Activated CD8-positive, alpha-beta memory T cell treated with anti-CD3 and anti-CD28 coated beads, Interleukin-2, amount 10 ng/mL, durations not matched to agents 7 days and 5 days (primary cell): Measurements from ENCODE around the gene FCHO1. TPM values are rescaled to one million over a fixed set of nuclear protein-coding genes. Genes with fewer than 3 reads are reported as not detected.

ENCODE experiments used
- ATAC-seq: fragments of 150-1000 bp; cut with Tn5 transposase; one replicate; pipeline ENCODE4 v1.10.0; 2021; ENCODE audit warnings: moderate library complexity
- CTCF ChIA-PET: fragments of 350-600 bp; sonication (Branson Sonifier 250); formaldehyde crosslinking; loops from one replicate; lab custom pipeline; 2021; ENCODE audit warnings: antibody characterized with exemption; lab: Charles Lee
- DNase-seq: peaks from one replicate; pipeline ENCODE4 v3.0.0-alpha.2; 2020
- H3K27ac Mint-ChIP-seq: one replicate; pipeline ENCODE4 v1.8.0; 2021; ENCODE audit warnings: mild to moderate bottlenecking, mixed read lengths
- H3K27me3 Mint-ChIP-seq: one replicate; pipeline ENCODE4 v1.8.0; 2021; ENCODE audit warnings: mixed read lengths
- H3K36me3 Mint-ChIP-seq: one replicate; pipeline ENCODE4 v1.8.0; 2021; ENCODE audit warnings: mild to moderate bottlenecking, mixed read lengths
- H3K4me1 Mint-ChIP-seq: one replicate; pipeline ENCODE4 v1.8.0; 2021; ENCODE audit warnings: mixed read lengths
- H3K4me3 Mint-ChIP-seq: one replicate; pipeline ENCODE4 v1.8.0; 2021; ENCODE audit warnings: mild to moderate bottlenecking, moderate library complexity, mixed read lengths
- H3K9me3 Mint-ChIP-seq: one replicate; pipeline ENCODE4 v1.8.0; 2022; ENCODE audit warnings: low read depth, mixed read lengths
- total RNA-seq, 2 experiments: library from RNA; stranded (reverse); gene quantifications; one replicate each; pipeline ENCODE4 v1.2.3, GENCODE V29; 2021

The FCHO1 gene
- total RNA-seq, 2 experiments from 2014 or later: 58.4 to 70.6 TPM

- Mint-ChIP-seq H3K4me1 (peaks cover 31% of the 10 kb centered on the region), H3K27me3 (no peaks in the 10 kb centered on the region), H3K36me3 (peaks cover 18% of the 10 kb centered on the region), H3K4me3 (no peak overlapping the region), H3K9me3 (no peaks in the 10 kb centered on the region), H3K27ac (no peak overlapping the region)
- DNase-seq (no peak), ATAC-seq (no peak)
- CTCF ChIA-PET: interaction anchor here (0.7 to 1.4 kb wide), 5 partner anchors 18 to 226 kb away, joined by 3 to 4 read pairs (median 3); no protein-coding TSS in a partner anchor
Observed at GRCh38 chr19:17722655-17723240, 28.5 kb upstream of the FCHO1 start.

- ATAC-seq: no peak
- no peak overlapping the region for H3K27ac Mint-ChIP-seq
Observed at GRCh38 chr19:17724655-17725054, 26.6 kb upstream of the FCHO1 start.

GRCh38 chr19:17725422-17726078, 25.7 kb upstream of the FCHO1 start:
- Mint-ChIP-seq H3K9me3 (no peaks in the 10 kb centered on the region), H3K27ac (no peak overlapping the region), H3K27me3 (no peaks in the 10 kb centered on the region), H3K4me1 (peaks cover 24% of the 10 kb centered on the region), H3K36me3 (peaks cover 30% of the 10 kb centered on the region), H3K4me3 (no peak overlapping the region)
- no peak for ATAC-seq
- CTCF ChIA-PET: interaction anchor here (1.1 to 2.1 kb wide), 3 partner anchors 11 to 130 kb away, joined by 3 to 5 read pairs (median 4); no protein-coding TSS in a partner anchor
- DNase-seq: no peak

More at GRCh38 chr19:17724655-17725054, 26.6 kb upstream of the FCHO1 start:
- CTCF ChIA-PET: interaction anchor here (2.1 kb wide), 1 partner anchor 131 kb away, joined by 5 read pairs; no protein-coding TSS in a partner anchor
- H3K27me3 Mint-ChIP-seq: no peaks in the 10 kb centered on the region
- peaks cover 23% of the 10 kb centered on the region for H3K36me3 Mint-ChIP-seq
- H3K9me3 Mint-ChIP-seq: no peaks in the 10 kb centered on the region
- no peak for DNase-seq
- no peak overlapping the region for H3K4me3 Mint-ChIP-seq
- peaks cover 24% of the 10 kb centered on the region for H3K4me1 Mint-ChIP-seq

- peaks cover 36% of the 10 kb centered on the region for H3K36me3 Mint-ChIP-seq
- CTCF ChIA-PET: interaction anchor here (1.1 to 2.1 kb wide), 4 partner anchors 11 to 129 kb away, joined by 3 to 5 read pairs (median 4); no protein-coding TSS in a partner anchor
- H3K4me3 Mint-ChIP-seq: no peak overlapping the region
- no peak overlapping the region for H3K27ac Mint-ChIP-seq
- H3K9me3 Mint-ChIP-seq: no peaks in the 10 kb centered on the region
- ATAC-seq (no peak), DNase-seq (no peak)
- peaks cover 21% of the 10 kb centered on the region for H3K4me1 Mint-ChIP-seq
- no peaks in the 10 kb centered on the region for H3K27me3 Mint-ChIP-seq
Observed at GRCh38 chr19:17726136-17726741, 25.0 kb upstream of the FCHO1 start.

GRCh38 chr19:17726964-17727773, 24.1 kb upstream of the FCHO1 start:
- Mint-ChIP-seq H3K27ac (no peak overlapping the region), H3K9me3 (no peaks in the 10 kb centered on the region), H3K36me3 (peaks cover 42% of the 10 kb centered on the region), H3K4me3 (no peak overlapping the region), H3K4me1 (peaks cover 14% of the 10 kb centered on the region), H3K27me3 (no peaks in the 10 kb centered on the region)
- CTCF ChIA-PET: interaction anchor here (1.4 to 1.5 kb wide), 2 partner anchors 50 to 103 kb away, joined by 3 read pairs; no protein-coding TSS in a partner anchor
- ATAC-seq (no peak), DNase-seq (no peak)

- CTCF ChIA-PET: no interaction called here
- no peak for ATAC-seq
- peaks cover 12% of the 10 kb centered on the region for H3K4me1 Mint-ChIP-seq
- H3K36me3 Mint-ChIP-seq: peaks cover 42% of the 10 kb centered on the region
- H3K4me3 Mint-ChIP-seq: no peak overlapping the region
- no peaks in the 10 kb centered on the region for H3K27me3 Mint-ChIP-seq
- H3K9me3 Mint-ChIP-seq: no peaks in the 10 kb centered on the region
- H3K27ac Mint-ChIP-seq: no peak overlapping the region
- no peak for DNase-seq
Observed at GRCh38 chr19:17727843-17728242, 23.4 kb upstream of the FCHO1 start.

- no peaks in the 10 kb centered on the region for H3K9me3 Mint-ChIP-seq
- no peak overlapping the region for H3K4me3 Mint-ChIP-seq
- ATAC-seq (no peak), DNase-seq (no peak)
- H3K27me3 Mint-ChIP-seq: no peaks in the 10 kb centered on the region
- H3K36me3 Mint-ChIP-seq: peaks cover 42% of the 10 kb centered on the region
- CTCF ChIA-PET: interaction anchor here (0.6 kb wide), 1 partner anchor 408 kb away, joined by 3 read pairs; no protein-coding TSS in a partner anchor
- H3K27ac Mint-ChIP-seq: no peak overlapping the region
- peaks cover 12% of the 10 kb centered on the region for H3K4me1 Mint-ChIP-seq
Observed at GRCh38 chr19:17733127-17733526, 18.1 kb upstream of the FCHO1 start.

- peaks cover 39% of the 10 kb centered on the region for H3K36me3 Mint-ChIP-seq
- peaks cover 16% of the 10 kb centered on the region for H3K4me1 Mint-ChIP-seq
- H3K4me3 Mint-ChIP-seq: no peak overlapping the region
Observed at GRCh38 chr19:17734146-17734545, 17.1 kb upstream of the FCHO1 start.

GRCh38 chr19:17735410-17735809, 15.9 kb upstream of the FCHO1 start:
- peaks cover 12% of the 10 kb centered on the region for H3K4me1 Mint-ChIP-seq
- H3K36me3 Mint-ChIP-seq: peaks cover 29% of the 10 kb centered on the region
- CTCF ChIA-PET: no interaction called here
- no peak for ATAC-seq
- H3K4me3 Mint-ChIP-seq: no peak overlapping the region
- H3K27me3 Mint-ChIP-seq: no peaks in the 10 kb centered on the region
- no peaks in the 10 kb centered on the region for H3K9me3 Mint-ChIP-seq
- H3K27ac Mint-ChIP-seq: no peak overlapping the region
- DNase-seq: no peak

More at GRCh38 chr19:17734146-17734545, 17.1 kb upstream of the FCHO1 start:
- no peaks in the 10 kb centered on the region for H3K27me3 Mint-ChIP-seq
- ATAC-seq (no peak), DNase-seq (no peak)
- no peak overlapping the region for H3K27ac Mint-ChIP-seq
- H3K9me3 Mint-ChIP-seq: no peaks in the 10 kb centered on the region
- CTCF ChIA-PET: no interaction called here

- ATAC-seq (no peak), DNase-seq (no peak)
- CTCF ChIA-PET: interaction anchor here (1.4 kb wide), 1 partner anchor 12 kb away, joined by 4 read pairs; no protein-coding TSS in a partner anchor
- H3K9me3 Mint-ChIP-seq: no peaks in the 10 kb centered on the region
- H3K4me3 Mint-ChIP-seq: no peak overlapping the region
- H3K4me1 Mint-ChIP-seq: peaks cover 4% of the 10 kb centered on the region
- H3K27me3 Mint-ChIP-seq: no peaks in the 10 kb centered on the region
- H3K36me3 Mint-ChIP-seq: peaks cover 18% of the 10 kb centered on the region
- no peak overlapping the region for H3K27ac Mint-ChIP-seq
Observed at GRCh38 chr19:17737690-17738153, 13.6 kb upstream of the FCHO1 start.

- H3K27ac Mint-ChIP-seq: no peak overlapping the region
Observed at GRCh38 chr19:17739121-17739875, 12.0 kb upstream of the FCHO1 start.

GRCh38 chr19:17741456-17741855, 9.8 kb upstream of the FCHO1 start:
- Mint-ChIP-seq H3K4me3 (no peak overlapping the region), H3K27me3 (no peaks in the 10 kb centered on the region), H3K4me1 (peaks cover 11% of the 10 kb centered on the region), H3K9me3 (no peaks in the 10 kb centered on the region), H3K36me3 (peaks cover 7% of the 10 kb centered on the region), H3K27ac (no peak overlapping the region)
- CTCF ChIA-PET: interaction anchor here (1.7 kb wide), 1 partner anchor 9 kb away, joined by 9 read pairs; the partner anchor contains the start of gene FCHO1
- ATAC-seq (no peak), DNase-seq (no peak)

More at GRCh38 chr19:17739121-17739875, 12.0 kb upstream of the FCHO1 start:
- H3K9me3 Mint-ChIP-seq: no peaks in the 10 kb centered on the region
- no peaks in the 10 kb centered on the region for H3K27me3 Mint-ChIP-seq
- ATAC-seq (no peak), DNase-seq (no peak)
- H3K4me1 Mint-ChIP-seq: peaks cover 4% of the 10 kb centered on the region
- CTCF ChIA-PET: interaction anchor here (0.7 to 1.1 kb wide), 3 partner anchors 9 to 46 kb away, joined by 3 read pairs; no protein-coding TSS in a partner anchor
- no peak overlapping the region for H3K4me3 Mint-ChIP-seq
- peaks cover 14% of the 10 kb centered on the region for H3K36me3 Mint-ChIP-seq
